ENCODE measurements around the gene ABCB11.

GRCh38 chr2:168999668-169000213, 31.4 kb downstream of the ABCB11 start:
- TF ChIP-seq CTCF (conservative IDR thresholded peaks at IDR 0.05; ENCODE audit: low read depth, low read length) (no peak), EZH2phosphoT487 (IDR thresholded peaks at IDR 0.05; ENCODE audit: borderline replicate concordance, low read length) (no peak), EZH2 (IDR thresholded peaks at IDR 0.05; ENCODE audit: low read length, unreplicated experiment) (no peak)
